HCT116 (cell line): Measurements from ENCODE around the gene PRKG1.

Source experiments
- CTCF ChIP-seq, 3 experiments: fragments of 200-600 bp in 1 of 3; sonication (generic) in 1 of 3; IDR thresholded peaks in 2 of 3; conservative IDR thresholded peaks in 1 of 3; 2 replicates each; pipeline ENCODE4 v1.5.1; 2012 to 2017; ENCODE audit warnings: low read depth in 2 of 3, low read length in 2 of 3, antibody characterized with exemption in 1 of 3, borderline replicate concordance in 1 of 3, control low read depth in 1 of 3, mild to moderate bottlenecking in 1 of 3, mixed read lengths in 1 of 3, mixed run types in 1 of 3, moderate library complexity in 1 of 3; ENCODE audit not compliant: insufficient read depth in 1 of 3
- EZH2 ChIP-seq: fragments of 200-600 bp; sonication (generic); IDR thresholded peaks from 2 replicates; pipeline ENCODE4 v1.6.1; 2017; ENCODE audit warnings: antibody characterized with exemption, mixed run types
- JUND ChIP-seq: IDR thresholded peaks from 2 replicates; pipeline ENCODE4 v1.6.1; 2012
- RAD21 ChIP-seq: IDR thresholded peaks from 2 replicates; pipeline ENCODE4 v1.6.1; 2012; ENCODE audit warnings: low read depth, mild to moderate bottlenecking
- SIN3A ChIP-seq: IDR thresholded peaks from 2 replicates; pipeline ENCODE4 v1.6.1; 2012; ENCODE audit warnings: low read depth
- SP1 ChIP-seq: IDR thresholded peaks from 2 replicates; pipeline ENCODE4 v1.6.1; 2012; ENCODE audit warnings: low read depth
- YY1 ChIP-seq: IDR thresholded peaks from 2 replicates; pipeline ENCODE4 v1.6.1; 2011; ENCODE audit warnings: low read length, low read depth, moderate library complexity, mild to moderate bottlenecking; ENCODE audit not compliant: insufficient replicate concordance; ENCODE audit errors: extremely low read depth
- ZBTB33 ChIP-seq: IDR thresholded peaks from 2 replicates; pipeline ENCODE4 v1.6.1; 2011; ENCODE audit warnings: mild to moderate bottlenecking, low read length, moderate library complexity; ENCODE audit not compliant: insufficient replicate concordance; ENCODE audit errors: extremely low read depth
- ZFX ChIP-seq: fragments of 450-650 bp; IDR thresholded peaks from 2 replicates; pipeline ENCODE4 v1.6.1; 2017
- TF ChIP-seq, protein P1 (sequence below): IDR thresholded peaks from 2 replicates; pipeline ENCODE4 v1.6.1; 2012
- TF ChIP-seq, protein P2 (sequence below): IDR thresholded peaks from 2 replicates; pipeline ENCODE4 v1.6.1; 2012; ENCODE audit warnings: low read depth

DNA sequence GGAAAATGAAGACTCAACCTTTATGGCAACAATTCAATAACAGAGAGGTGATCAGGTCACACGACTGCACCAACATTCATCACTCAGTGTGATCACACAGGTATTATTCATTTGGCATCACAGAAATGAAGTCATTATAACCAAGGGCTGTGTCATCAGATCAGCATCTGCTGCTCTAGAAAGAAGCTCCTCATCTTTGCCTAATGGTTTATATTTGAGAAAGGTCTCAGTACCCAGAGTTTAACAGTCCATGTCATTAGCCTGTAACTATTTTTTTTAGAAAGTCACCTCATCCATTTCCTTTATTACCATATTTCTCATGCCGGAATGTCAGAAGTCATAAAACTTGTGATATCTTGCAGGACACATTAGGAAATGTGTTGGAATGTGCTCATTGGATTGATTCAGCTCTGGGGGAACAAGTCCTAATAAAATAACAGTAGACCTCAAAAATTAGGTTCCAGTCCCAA is 45.1 kb upstream of the PRKG1 start:
- no peak for TF ChIP-seq CTCF (IDR thresholded peaks at IDR 0.05 in 2 of 3, conservative IDR thresholded peaks at IDR 0.05 in 1 of 3; ENCODE audit: borderline replicate concordance in 1 of 3, insufficient read depth in 1 of 3, low read depth in 2 of 3, low read length in 2 of 3)
- no peak for TF ChIP-seq RAD21
- no peak for TF ChIP-seq EZH2
- TF ChIP-seq ZBTB33: no peak
- TF ChIP-seq, protein P1, sequence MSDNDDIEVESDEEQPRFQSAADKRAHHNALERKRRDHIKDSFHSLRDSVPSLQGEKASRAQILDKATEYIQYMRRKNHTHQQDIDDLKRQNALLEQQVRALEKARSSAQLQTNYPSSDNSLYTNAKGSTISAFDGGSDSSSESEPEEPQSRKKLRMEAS: no peak
- TF ChIP-seq JUND: no peak
- TF ChIP-seq ZFX: no peak
- TF ChIP-seq, protein P2, sequence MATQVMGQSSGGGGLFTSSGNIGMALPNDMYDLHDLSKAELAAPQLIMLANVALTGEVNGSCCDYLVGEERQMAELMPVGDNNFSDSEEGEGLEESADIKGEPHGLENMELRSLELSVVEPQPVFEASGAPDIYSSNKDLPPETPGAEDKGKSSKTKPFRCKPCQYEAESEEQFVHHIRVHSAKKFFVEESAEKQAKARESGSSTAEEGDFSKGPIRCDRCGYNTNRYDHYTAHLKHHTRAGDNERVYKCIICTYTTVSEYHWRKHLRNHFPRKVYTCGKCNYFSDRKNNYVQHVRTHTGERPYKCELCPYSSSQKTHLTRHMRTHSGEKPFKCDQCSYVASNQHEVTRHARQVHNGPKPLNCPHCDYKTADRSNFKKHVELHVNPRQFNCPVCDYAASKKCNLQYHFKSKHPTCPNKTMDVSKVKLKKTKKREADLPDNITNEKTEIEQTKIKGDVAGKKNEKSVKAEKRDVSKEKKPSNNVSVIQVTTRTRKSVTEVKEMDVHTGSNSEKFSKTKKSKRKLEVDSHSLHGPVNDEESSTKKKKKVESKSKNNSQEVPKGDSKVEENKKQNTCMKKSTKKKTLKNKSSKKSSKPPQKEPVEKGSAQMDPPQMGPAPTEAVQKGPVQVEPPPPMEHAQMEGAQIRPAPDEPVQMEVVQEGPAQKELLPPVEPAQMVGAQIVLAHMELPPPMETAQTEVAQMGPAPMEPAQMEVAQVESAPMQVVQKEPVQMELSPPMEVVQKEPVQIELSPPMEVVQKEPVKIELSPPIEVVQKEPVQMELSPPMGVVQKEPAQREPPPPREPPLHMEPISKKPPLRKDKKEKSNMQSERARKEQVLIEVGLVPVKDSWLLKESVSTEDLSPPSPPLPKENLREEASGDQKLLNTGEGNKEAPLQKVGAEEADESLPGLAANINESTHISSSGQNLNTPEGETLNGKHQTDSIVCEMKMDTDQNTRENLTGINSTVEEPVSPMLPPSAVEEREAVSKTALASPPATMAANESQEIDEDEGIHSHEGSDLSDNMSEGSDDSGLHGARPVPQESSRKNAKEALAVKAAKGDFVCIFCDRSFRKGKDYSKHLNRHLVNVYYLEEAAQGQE: no peak
- no peak for TF ChIP-seq SP1
- TF ChIP-seq YY1: no peak
- TF ChIP-seq SIN3A: no peak
